ENCODE results near the gene PBX3.

GRCh38 chr9:125703662-125704061, 43.5 kb upstream of the PBX3 start:
- TF ChIP-seq CTCF (IDR thresholded peaks at IDR 0.05): no peak
- TF ChIP-seq EZH2 (IDR thresholded peaks at IDR 0.05; ENCODE audit: borderline replicate concordance, insufficient read depth, low read depth, low read length, poor library complexity, severe bottlenecking): no peak

Data from B cell (primary cell).